Lower leg skin (tissue), 3 donors: ENCODE results near the gene MPP3.

Experiments used
- CTCF ChIP-seq, 3 donors: fragments of 450-650 bp; IDR thresholded peaks; one replicate each; pipeline ENCODE4 v1.5.1; 2016; ENCODE audit warnings: antibody characterized with exemption in 3 of 3, mild to moderate bottlenecking in 3 of 3, moderate library complexity in 2 of 3
- POLR2A ChIP-seq, 2 donors: fragments of 450-650 bp; IDR thresholded peaks; one replicate each; pipeline ENCODE4 v1.6.1; 2016 to 2017; ENCODE audit warnings: antibody characterized with exemption in 2 of 2, mild to moderate bottlenecking in 1 of 2, moderate library complexity in 1 of 2

- TF ChIP-seq CTCF (IDR thresholded peaks at IDR 0.05) = no peak
- TF ChIP-seq POLR2A (IDR thresholded peaks at IDR 0.05) = no peak
Measured at GRCh38 chr17:43780135-43780534, 52.8 kb downstream of the MPP3 start, which contains the start of gene CFAP97D1.
